Astrocyte (in vitro differentiated cells and primary cell): ENCODE measurements around the gene S100A6. TPM values are rescaled to one million over a fixed set of nuclear protein-coding genes. Genes with fewer than 3 reads are reported as not detected.
A peak's percentile ranks its signal among the peaks of the same experiment; 100 is the strongest.

Experiments
- DNase-seq: peaks from one replicate; pipeline ENCODE4 v3.0.0-alpha.2; 2010; ENCODE audit warnings: low read depth
- FAIRE-seq: peaks from 2 replicates; lab custom pipeline; 2011; peaks lifted over from hg19 to GRCh38; lab: Jason Lieb, UNC
- H2AFZ ChIP-seq: 2 replicates; pipeline ENCODE4 v1.6.0; 2012; ENCODE audit warnings: low read depth, low read length, inconsistent platforms
- H3K27ac ChIP-seq: 2 replicates; pipeline ENCODE4 v1.5.1; 2011; ENCODE audit warnings: low read depth, low read length, inconsistent platforms
- H3K27me3 ChIP-seq: 2 replicates; pipeline ENCODE4 v1.6.0; 2011; ENCODE audit warnings: low read length, inconsistent platforms; ENCODE audit not compliant: insufficient read depth
- H3K36me3 ChIP-seq: 2 replicates; pipeline ENCODE4 v1.5.1; 2011; ENCODE audit warnings: low read length, inconsistent platforms; ENCODE audit not compliant: insufficient read depth
- H3K4me1 ChIP-seq: 2 replicates; pipeline ENCODE4 v1.5.1; 2011; ENCODE audit warnings: low read length, inconsistent platforms; ENCODE audit not compliant: insufficient read depth
- H3K4me2 ChIP-seq: 2 replicates; pipeline ENCODE4 v1.6.0; 2012; ENCODE audit warnings: low read length, inconsistent platforms
- H3K4me3 ChIP-seq: 2 replicates; pipeline ENCODE4 v1.5.1; 2011; ENCODE audit warnings: low read depth, mild to moderate bottlenecking, low read length, inconsistent platforms; ENCODE audit not compliant: insufficient read depth
- H3K79me2 ChIP-seq: 2 replicates; pipeline ENCODE4 v1.6.0; 2012; ENCODE audit warnings: mild to moderate bottlenecking, low read length, inconsistent platforms; ENCODE audit not compliant: insufficient read depth
- H3K9ac ChIP-seq: 2 replicates; pipeline ENCODE4 v1.6.0; 2012; ENCODE audit warnings: mild to moderate bottlenecking, low read length, inconsistent platforms
- H3K9me3 ChIP-seq: 2 replicates; pipeline ENCODE4 v1.5.1; 2012; ENCODE audit warnings: low read depth, mild to moderate bottlenecking, low read length, inconsistent platforms; ENCODE audit not compliant: insufficient read depth
- H4K20me1 ChIP-seq: 2 replicates; pipeline ENCODE4 v1.6.0; 2012; ENCODE audit warnings: low read length, inconsistent platforms; ENCODE audit not compliant: insufficient read depth
- H3K27ac Mint-ChIP-seq: one replicate; pipeline ENCODE4 v1.8.0; 2021; ENCODE audit warnings: mild to moderate bottlenecking, mixed read lengths; ENCODE audit not compliant: unreplicated experiment
- H3K27me3 Mint-ChIP-seq: one replicate; pipeline ENCODE4 v1.8.0; 2021; ENCODE audit warnings: low read depth, mixed read lengths; ENCODE audit not compliant: unreplicated experiment
- H3K36me3 Mint-ChIP-seq: one replicate; pipeline ENCODE4 v1.8.0; 2021; ENCODE audit warnings: low read depth, mixed read lengths; ENCODE audit not compliant: unreplicated experiment
- H3K4me1 Mint-ChIP-seq: one replicate; pipeline ENCODE4 v1.8.0; 2021; ENCODE audit warnings: low read depth, mixed read lengths; ENCODE audit not compliant: unreplicated experiment
- H3K4me3 Mint-ChIP-seq: one replicate; pipeline ENCODE4 v1.8.0; 2021; ENCODE audit warnings: mild to moderate bottlenecking, moderate library complexity, mixed read lengths; ENCODE audit not compliant: unreplicated experiment
- H3K9me3 Mint-ChIP-seq: one replicate; pipeline ENCODE4 v1.8.0; 2021; ENCODE audit warnings: mild to moderate bottlenecking, mixed read lengths; ENCODE audit not compliant: unreplicated experiment
- CTCF ChIP-seq: IDR thresholded peaks from 2 replicates; pipeline ENCODE4 v1.5.1; 2011; ENCODE audit warnings: low read depth, mild to moderate bottlenecking, inconsistent platforms, low read length, moderate library complexity; ENCODE audit not compliant: insufficient read depth
- EZH2 ChIP-seq: IDR thresholded peaks from 2 replicates; pipeline ENCODE4 v1.6.1; 2012; ENCODE audit warnings: mild to moderate bottlenecking, low read length, inconsistent platforms; ENCODE audit not compliant: insufficient read depth
- total RNA-seq: library from RNA; stranded (reverse); gene quantifications from 2 replicates; pipeline ENCODE4 v1.2.1, GENCODE V29; 2021

Gene S100A6
- total RNA-seq, 1 donor from 2014 or later: 125 TPM

GRCh38 chr1:153567621-153568366, 32.0 kb upstream of the S100A6 start:
- peak overlapping the region; percentile 80 for H2AFZ ChIP-seq
- no peaks in the 10 kb centered on the region for H3K9me3 ChIP-seq
- H3K36me3 ChIP-seq: no peaks in the 10 kb centered on the region
- DNase-seq (peak; percentile 65), FAIRE-seq (no peak)
- peak overlapping the region; percentile 82 for H3K9ac ChIP-seq
- H3K4me1 Mint-ChIP-seq: peaks cover 34% of the 10 kb centered on the region
- peaks cover 1% of the 10 kb centered on the region for H3K36me3 Mint-ChIP-seq
- H3K4me3 Mint-ChIP-seq: peak overlapping the region; percentile 22
- peak overlapping the region; percentile 8 for H3K4me3 ChIP-seq
- peak overlapping the region; percentile 98 for H3K27ac Mint-ChIP-seq
- H3K4me1 ChIP-seq: peaks cover 53% of the 10 kb centered on the region
- peak overlapping the region; percentile 100 for H3K27ac ChIP-seq
- TF ChIP-seq EZH2 (no peak), CTCF (no peak)
- H3K79me2 ChIP-seq: no peaks in the 10 kb centered on the region
- H3K4me2 ChIP-seq: peak overlapping the region; percentile 71
- no peaks in the 10 kb centered on the region for H3K27me3 Mint-ChIP-seq
- H3K9me3 Mint-ChIP-seq: no peaks in the 10 kb centered on the region
- no peaks in the 10 kb centered on the region for H3K27me3 ChIP-seq
- no peaks in the 10 kb centered on the region for H4K20me1 ChIP-seq

GRCh38 chr1:153566414-153567371, 30.9 kb upstream of the S100A6 start:
- Mint-ChIP-seq H3K36me3 (no peaks in the 10 kb centered on the region), H3K27ac (peak overlapping the region; percentile 100), H3K4me3 (peak overlapping the region; percentile 21), H3K27me3 (no peaks in the 10 kb centered on the region), H3K9me3 (no peaks in the 10 kb centered on the region), H3K4me1 (peaks cover 30% of the 10 kb centered on the region)
- TF ChIP-seq EZH2: no peak
- TF ChIP-seq CTCF: no peak
- H4K20me1 ChIP-seq: no peaks in the 10 kb centered on the region
- DNase-seq (peak; percentile 97), FAIRE-seq (no peak)
- peak overlapping the region; percentile 94 for H3K9ac ChIP-seq
- no peaks in the 10 kb centered on the region for H3K9me3 ChIP-seq
- peak overlapping the region; percentile 100 for H3K27ac ChIP-seq
- no peak overlapping the region for H2AFZ ChIP-seq
- no peak overlapping the region for H3K4me3 ChIP-seq
- peaks cover 42% of the 10 kb centered on the region for H3K4me1 ChIP-seq
- H3K27me3 ChIP-seq: no peaks in the 10 kb centered on the region
- no peaks in the 10 kb centered on the region for H3K36me3 ChIP-seq
- no peaks in the 10 kb centered on the region for H3K79me2 ChIP-seq
- peak overlapping the region; percentile 74 for H3K4me2 ChIP-seq
